ENCODE results near the gene ZNF335. TPM values are rescaled to one million over a fixed set of nuclear protein-coding genes. Genes with fewer than 3 reads are reported as not detected.

Gene ZNF335
- total and polyA plus RNA-seq, 2 of the 13 experiments (the other 11 are each of a cell fraction or from before 2014, with no cell fraction given), result 9.7 to 13.7 TPM

DNA sequence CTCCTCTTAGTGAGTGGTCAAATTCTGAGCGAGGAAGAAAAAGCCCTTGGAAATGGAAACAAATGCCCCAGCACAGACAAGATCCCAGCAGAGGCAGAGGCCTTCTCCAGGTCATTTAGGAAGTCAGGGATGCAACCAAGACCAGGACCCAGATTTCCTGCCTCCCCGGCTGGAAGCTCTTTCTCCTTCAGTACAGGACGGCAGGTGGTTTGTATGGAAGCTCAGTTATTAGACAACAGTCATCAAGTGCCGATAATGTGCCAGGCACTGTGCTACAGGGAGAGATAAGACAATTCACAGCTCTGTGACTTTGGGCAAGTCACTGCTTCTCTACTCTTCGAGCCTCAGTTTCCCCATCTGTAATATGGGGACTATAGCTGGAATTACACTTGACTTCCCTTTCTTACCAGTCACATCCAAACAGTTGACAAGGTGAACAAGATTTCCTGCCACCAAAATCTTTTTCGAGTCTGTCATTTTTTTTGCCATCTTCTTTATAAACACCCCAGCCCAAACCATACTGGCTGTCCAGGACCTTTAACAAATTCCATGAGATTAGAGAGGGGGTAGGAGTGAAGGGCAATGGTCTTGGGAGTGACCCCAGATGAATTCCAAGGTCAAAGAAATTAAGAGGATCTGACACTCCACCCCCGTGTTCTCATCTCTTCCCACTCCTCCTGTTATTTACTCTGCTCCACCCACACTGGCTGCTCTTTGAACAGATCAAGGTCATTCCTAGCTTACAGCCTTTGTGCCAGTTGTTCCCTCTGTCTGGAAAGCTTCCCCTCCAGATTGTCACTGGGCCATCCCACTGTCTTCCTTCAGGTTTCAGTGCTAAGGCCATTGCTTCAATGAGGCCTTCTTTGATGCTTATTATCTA, 42.8 kb upstream of the ZNF335 start (continued):
- TF ChIP-seq, protein P1, sequence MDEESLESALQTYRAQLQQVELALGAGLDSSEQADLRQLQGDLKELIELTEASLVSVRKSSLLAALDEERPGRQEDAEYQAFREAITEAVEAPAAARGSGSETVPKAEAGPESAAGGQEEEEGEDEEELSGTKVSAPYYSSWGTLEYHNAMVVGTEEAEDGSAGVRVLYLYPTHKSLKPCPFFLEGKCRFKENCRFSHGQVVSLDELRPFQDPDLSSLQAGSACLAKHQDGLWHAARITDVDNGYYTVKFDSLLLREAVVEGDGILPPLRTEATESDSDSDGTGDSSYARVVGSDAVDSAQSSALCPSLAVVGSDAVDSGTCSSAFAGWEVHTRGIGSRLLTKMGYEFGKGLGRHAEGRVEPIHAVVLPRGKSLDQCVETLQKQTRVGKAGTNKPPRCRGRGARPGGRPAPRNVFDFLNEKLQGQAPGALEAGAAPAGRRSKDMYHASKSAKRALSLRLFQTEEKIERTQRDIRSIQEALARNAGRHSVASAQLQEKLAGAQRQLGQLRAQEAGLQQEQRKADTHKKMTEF (CRISPR knock-in tag; IDR thresholded peaks at IDR 0.05), result peak; percentile 59; the same call in 1 of the 2 replicates
- peak; percentile 73; the same call in 1 of the 2 replicates for TF ChIP-seq KDM6A (CRISPR knock-in tag; IDR thresholded peaks at IDR 0.05; ENCODE audit: low read depth)
- TF ChIP-seq MATR3 (CRISPR knock-in tag; IDR thresholded peaks at IDR 0.05), result no peak
- TF ChIP-seq YEATS2 (CRISPR knock-in tag; IDR thresholded peaks at IDR 0.05; ENCODE audit: borderline replicate concordance), result peak; percentile 47; the same call in 1 of the 2 replicates
- no peak for TF ChIP-seq NRL (CRISPR knock-in tag; IDR thresholded peaks at IDR 0.05; ENCODE audit: borderline replicate concordance)
- peak; percentile 85 for TF ChIP-seq MIXL1 (CRISPR knock-in tag; IDR thresholded peaks at IDR 0.05)
- TF ChIP-seq, protein P2, sequence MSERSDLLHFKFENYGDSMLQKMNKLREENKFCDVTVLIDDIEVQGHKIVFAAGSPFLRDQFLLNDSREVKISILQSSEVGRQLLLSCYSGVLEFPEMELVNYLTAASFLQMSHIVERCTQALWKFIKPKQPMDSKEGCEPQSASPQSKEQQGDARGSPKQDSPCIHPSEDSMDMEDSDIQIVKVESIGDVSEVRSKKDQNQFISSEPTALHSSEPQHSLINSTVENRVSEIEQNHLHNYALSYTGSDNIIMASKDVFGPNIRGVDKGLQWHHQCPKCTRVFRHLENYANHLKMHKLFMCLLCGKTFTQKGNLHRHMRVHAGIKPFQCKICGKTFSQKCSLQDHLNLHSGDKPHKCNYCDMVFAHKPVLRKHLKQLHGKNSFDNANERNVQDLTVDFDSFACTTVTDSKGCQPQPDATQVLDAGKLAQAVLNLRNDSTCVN (CRISPR knock-in tag; IDR thresholded peaks at IDR 0.05; ENCODE audit: borderline replicate concordance), result no peak; the same call in 1 of the 2 replicates
- no peak for TF ChIP-seq GATAD1 (CRISPR knock-in tag; IDR thresholded peaks at IDR 0.05)
- no peak for TF ChIP-seq KLF11 (CRISPR knock-in tag; IDR thresholded peaks at IDR 0.05)
- peak; percentile 44 for TF ChIP-seq PHF5A (CRISPR knock-in tag; IDR thresholded peaks at IDR 0.05; ENCODE audit: low read depth, unreplicated experiment)
- TF ChIP-seq ZSCAN30 (CRISPR knock-in tag; IDR thresholded peaks at IDR 0.05), result 0 out of 2 replicates have a peak, but pooled peaks have one; percentile 64
- TF ChIP-seq THAP11 (CRISPR knock-in tag; IDR thresholded peaks at IDR 0.05), result peak; percentile 42
- TF ChIP-seq ZEB1 (IDR thresholded peaks at IDR 0.05; ENCODE audit: insufficient replicate concordance, low read depth), result no peak
- no peak for TF ChIP-seq CEBPZ (IDR thresholded peaks at IDR 0.05; ENCODE audit: low read length)
- no peak for TF ChIP-seq ZFYVE20 (CRISPR knock-in tag; IDR thresholded peaks at IDR 0.05; ENCODE audit: borderline replicate concordance, low read depth)
- no peak for TF ChIP-seq ZNF550 (CRISPR knock-in tag; IDR thresholded peaks at IDR 0.05; ENCODE audit: borderline replicate concordance)
- no peak for TF ChIP-seq ZNF234 (CRISPR knock-in tag; conservative IDR thresholded peaks at IDR 0.05)
- peak; percentile 59; the same call in 1 of the 2 replicates for TF ChIP-seq DPF2 (CRISPR knock-in tag; IDR thresholded peaks at IDR 0.05; ENCODE audit: borderline replicate concordance, low read depth)
- TF ChIP-seq, protein P3, sequence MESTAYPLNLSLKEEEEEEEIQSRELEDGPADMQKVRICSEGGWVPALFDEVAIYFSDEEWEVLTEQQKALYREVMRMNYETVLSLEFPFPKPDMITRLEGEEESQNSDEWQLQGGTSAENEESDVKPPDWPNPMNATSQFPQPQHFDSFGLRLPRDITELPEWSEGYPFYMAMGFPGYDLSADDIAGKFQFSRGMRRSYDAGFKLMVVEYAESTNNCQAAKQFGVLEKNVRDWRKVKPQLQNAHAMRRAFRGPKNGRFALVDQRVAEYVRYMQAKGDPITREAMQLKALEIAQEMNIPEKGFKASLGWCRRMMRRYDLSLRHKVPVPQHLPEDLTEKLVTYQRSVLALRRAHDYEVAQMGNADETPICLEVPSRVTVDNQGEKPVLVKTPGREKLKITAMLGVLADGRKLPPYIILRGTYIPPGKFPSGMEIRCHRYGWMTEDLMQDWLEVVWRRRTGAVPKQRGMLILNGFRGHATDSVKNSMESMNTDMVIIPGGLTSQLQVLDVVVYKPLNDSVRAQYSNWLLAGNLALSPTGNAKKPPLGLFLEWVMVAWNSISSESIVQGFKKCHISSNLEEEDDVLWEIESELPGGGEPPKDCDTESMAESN (CRISPR knock-in tag; conservative IDR thresholded peaks at IDR 0.05), result peak; percentile 72; the same call in 1 of the 2 replicates
- no peak for TF ChIP-seq JUND (CRISPR knock-in tag; IDR thresholded peaks at IDR 0.05)
- TF ChIP-seq CBX1 (IDR thresholded peaks at IDR 0.05; ENCODE audit: low read depth), result no peak
- no peak for TF ChIP-seq ZNF546 (CRISPR knock-in tag; conservative IDR thresholded peaks at IDR 0.05)

Measured in HepG2 (cell line).